IPS-NIHi7 (cell line): ENCODE data around the gene PRMT5.
A peak's percentile ranks its signal among the peaks of the same experiment; 100 is the strongest.

ENCODE experiments used
- DNase-seq: peaks from one replicate; pipeline ENCODE4 v3.0.0; 2012; ENCODE audit warnings: mixed read lengths; ENCODE audit errors: extremely low spot score

PRMT5 gene

GRCh38 chr14:22875748-22876319, 53.3 kb downstream of the PRMT5 start:
- no peak for DNase-seq

- DNase-seq: no peak
These were observed 54.0 kb downstream of the PRMT5 start for GRCh38 chr14:22875003-22875747.

DNA sequence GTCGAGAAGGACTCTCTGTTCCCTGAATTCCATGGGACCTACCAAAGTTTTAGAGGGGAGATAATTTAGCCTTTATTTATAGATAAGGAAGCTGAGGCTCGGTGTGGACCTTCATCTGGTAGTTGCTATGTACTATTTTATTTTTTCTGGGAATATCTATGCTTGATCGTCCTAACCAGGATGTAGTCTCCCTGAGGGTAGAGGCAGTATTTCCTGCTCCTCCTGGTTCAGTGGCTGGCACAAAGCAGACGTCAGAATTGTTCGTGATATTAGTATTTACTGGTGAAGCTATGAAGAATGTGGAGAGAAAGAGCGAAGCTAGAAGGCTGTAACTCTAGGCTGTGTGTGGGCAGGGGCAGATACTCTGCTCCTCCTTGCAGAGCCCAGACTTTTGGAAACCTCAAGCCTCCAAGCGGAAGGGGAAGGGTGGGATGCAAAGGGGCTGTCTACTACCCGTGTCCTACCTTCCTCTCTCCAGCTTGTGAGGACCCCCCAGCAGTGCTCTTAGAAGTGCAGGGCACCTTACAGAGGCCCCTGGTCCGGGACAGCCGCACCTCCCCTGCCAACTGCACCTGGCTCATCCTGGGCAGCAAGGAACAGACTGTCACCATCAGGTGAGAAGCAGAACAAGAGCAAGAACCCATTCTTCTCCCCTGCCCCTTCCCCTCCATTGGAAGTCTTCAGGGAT, 56.2 kb downstream of the PRMT5 start:
- DNase-seq: no peak

DNA sequence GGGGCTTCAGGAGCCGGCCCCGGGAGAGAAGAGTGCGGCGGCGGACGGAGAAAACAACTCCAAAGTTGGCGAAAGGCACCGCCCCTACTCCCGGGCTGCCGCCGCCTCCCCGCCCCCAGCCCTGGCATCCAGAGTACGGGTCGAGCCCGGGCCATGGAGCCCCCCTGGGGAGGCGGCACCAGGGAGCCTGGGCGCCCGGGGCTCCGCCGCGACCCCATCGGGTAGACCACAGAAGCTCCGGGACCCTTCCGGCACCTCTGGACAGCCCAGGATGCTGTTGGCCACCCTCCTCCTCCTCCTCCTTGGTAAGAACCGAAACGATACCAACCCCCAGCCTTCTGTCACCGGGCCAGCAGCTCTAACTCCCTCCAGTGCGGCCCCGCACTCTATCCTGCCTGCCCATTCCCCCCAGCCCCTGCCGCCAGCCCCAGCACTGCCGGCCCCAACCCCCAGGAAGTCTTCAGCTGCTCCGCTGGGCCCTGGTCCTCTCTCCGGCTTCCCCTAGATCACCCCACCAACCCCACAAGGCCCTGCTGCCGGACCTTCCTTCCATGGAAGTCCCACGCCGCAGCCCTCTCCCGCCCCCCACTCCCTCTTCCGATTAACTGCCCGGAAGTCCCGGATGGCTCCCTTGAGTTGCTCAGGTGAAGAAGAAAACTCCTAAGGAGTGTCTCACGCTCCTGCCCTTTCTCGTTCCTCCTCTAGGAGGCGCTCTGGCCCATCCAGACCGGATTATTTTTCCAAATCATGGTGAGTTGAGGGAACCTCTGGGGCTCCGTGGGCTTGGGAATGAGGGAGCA, 56.9 kb downstream of the PRMT5 start:
- peak; percentile 82 for DNase-seq

GRCh38 chr14:22871224-22872032, 57.7 kb downstream of the PRMT5 start, which contains the start of gene LRP10:
LRP10 (plus strand) TSS chr14:22871740; CDS start chr14:22872304, 564 bp downstream.
- DNase-seq: peak; percentile 93

GRCh38 chr14:22870811-22871223, 58.4 kb downstream of the PRMT5 start:
- DNase-seq: no peak
